ENCODE data around the gene TRIO.

- TF ChIP-seq CTCF (IDR thresholded peaks at IDR 0.05) (no peak), POLR2A (IDR thresholded peaks at IDR 0.05) (no peak), EP300 (IDR thresholded peaks at IDR 0.05) (no peak)
Measured at GRCh38 chr5:14358536-14358935, 215.4 kb downstream of the TRIO start.
